Spleen (tissue), 11 donors: ENCODE data around the gene ZSWIM6. TPM values are rescaled to one million over a fixed set of nuclear protein-coding genes. Genes with fewer than 3 reads are reported as not detected.

Experiments
- DNase-seq: peaks from one replicate; pipeline ENCODE4 v3.0.0-alpha.2; 2020
- H3K27ac ChIP-seq, 8 donors: fragments of 200-600 bp; sonication (generic) in 7 of 8; 1 replicate in 4 of 8; 2 replicates in 4 of 8; pipeline versions ENCODE4 v1.5.0 to v1.8.0; 2016 to 2021; ENCODE audit warnings: inconsistent platforms in 4 of 8, mild to moderate bottlenecking in 4 of 8, moderate library complexity in 1 of 8
- H3K27me3 ChIP-seq, 7 donors: fragments of 200-600 bp; sonication (generic) in 6 of 7; replicated peaks in 1 of 7; 1 replicate in 4 of 7; 2 replicates in 3 of 7; pipeline versions ENCODE4 v1.5.0 to v1.8.0; 2016 to 2021; ENCODE audit warnings: inconsistent platforms in 3 of 7, mild to moderate bottlenecking in 1 of 7
- H3K36me3 ChIP-seq, 6 donors: fragments of 200-600 bp; sonication (generic) in 5 of 6; 1 replicate in 4 of 6; 2 replicates in 2 of 6; pipeline versions ENCODE4 v1.5.0 to v1.8.0; 2016 to 2021; ENCODE audit warnings: inconsistent platforms in 2 of 6
- H3K4me1 ChIP-seq, 6 donors: fragments of 200-600 bp; sonication (generic) in 5 of 6; 1 replicate in 3 of 6; 2 replicates in 3 of 6; pipeline versions ENCODE4 v1.5.0 to v1.8.0; 2016 to 2021; ENCODE audit warnings: inconsistent platforms in 3 of 6
- H3K4me3 ChIP-seq, 8 donors: fragments of 200-600 bp; sonication (generic) in 7 of 8; 1 replicate in 4 of 8; 2 replicates in 4 of 8; pipeline versions ENCODE4 v1.5.0 to v1.8.0; 2016 to 2021; ENCODE audit warnings: inconsistent platforms in 4 of 8, mild to moderate bottlenecking in 4 of 8, moderate library complexity in 2 of 8
- H3K9me3 ChIP-seq, 8 donors: fragments of 200-600 bp; sonication (generic) in 7 of 8; 1 replicate in 4 of 8; 2 replicates in 4 of 8; pipeline versions ENCODE4 v1.5.0 to v1.8.0; 2016 to 2021; ENCODE audit warnings: inconsistent platforms in 4 of 8
- POLR2A ChIP-seq, 3 donors: fragments of 450-650 bp; IDR thresholded peaks; one replicate each; pipeline ENCODE4 v1.5.1; 2017; ENCODE audit warnings: antibody characterized with exemption in 3 of 3, mild to moderate bottlenecking in 1 of 3
- POLR2AphosphoS5 ChIP-seq, 3 donors: sonication (generic); formaldehyde crosslinking; IDR thresholded peaks; one replicate each; pipeline ENCODE4 v1.5.1; 2017; ENCODE audit warnings: antibody characterized with exemption in 3 of 3
- WGBS, 5 donors: extraction: QIAGEN DNeasy Blood & Tissue Kit in 3 of 5; methylation state at CpG; one replicate each; pipeline versions ENCODE4 v1.1.5 to v1.1.7; 2013 to 2018; 5-methylcytosine and 5-hydroxymethylcytosine counted together
- intact Hi-C: fragments of 100-400 bp; cut with DNase I; formaldehyde crosslinking; loops from one replicate; pipeline ENCODE4 v1.15.0; 2023; ENCODE audit warnings: low total_unique reads
- polyA plus RNA-seq, 3 donors: library from polyadenylated mRNA; stranded (reverse); fragments of 200-250 nt; gene quantifications; one replicate each; pipeline ENCODE4 v1.2.1, GENCODE V29; 2013
- total RNA-seq, 7 donors: library from RNA; depleted of rRNA in 3 of 7; stranded (reverse); fragments of >200 nt in 3 of 7; fragmentation: NEBNext Ultra II Directional in 4 of 7; extraction: Animal tissue kit (Norgen Biotek cat#: 25700) in 4 of 7; gene quantifications; one replicate each; pipeline versions ENCODE4 v1.1.0 to v1.2.1, GENCODE V29; 2016 to 2021
- TF ChIP-seq, protein P1 (sequence below), 11 experiments: fragments of 200-600 bp in 7 of 11; fragments of 450-650 bp in 4 of 11; sonication (generic) in 4 of 11; IDR thresholded peaks in 8 of 11; conservative IDR thresholded peaks in 3 of 11; 1 replicate in 7 of 11; 2 replicates in 4 of 11; pipeline versions ENCODE4 v1.4.0 to v1.8.0; 2016 to 2021; ENCODE audit warnings: antibody characterized with exemption in 11 of 11, inconsistent platforms in 4 of 11, mild to moderate bottlenecking in 1 of 11
- donor health status: healthy with polysubstance abuse.
- donor health status: DM: no; HTN: no; CAD: no; lungs with moderate emphysema.
- donor health status: DM: no; HTN: no; CAD: no.
- donor health status: Bipolar disorder and iron deficiency.
- donor health status: healthy.
- donor health status: DM: no; HTN: no; CAD: no.
- donor health status: DM: yes; HTN: yes; CAD: no.

ZSWIM6 gene
- total and polyA plus RNA-seq, 10 donors, result 3.1 to 22.9 (median 16.9) TPM

DNA sequence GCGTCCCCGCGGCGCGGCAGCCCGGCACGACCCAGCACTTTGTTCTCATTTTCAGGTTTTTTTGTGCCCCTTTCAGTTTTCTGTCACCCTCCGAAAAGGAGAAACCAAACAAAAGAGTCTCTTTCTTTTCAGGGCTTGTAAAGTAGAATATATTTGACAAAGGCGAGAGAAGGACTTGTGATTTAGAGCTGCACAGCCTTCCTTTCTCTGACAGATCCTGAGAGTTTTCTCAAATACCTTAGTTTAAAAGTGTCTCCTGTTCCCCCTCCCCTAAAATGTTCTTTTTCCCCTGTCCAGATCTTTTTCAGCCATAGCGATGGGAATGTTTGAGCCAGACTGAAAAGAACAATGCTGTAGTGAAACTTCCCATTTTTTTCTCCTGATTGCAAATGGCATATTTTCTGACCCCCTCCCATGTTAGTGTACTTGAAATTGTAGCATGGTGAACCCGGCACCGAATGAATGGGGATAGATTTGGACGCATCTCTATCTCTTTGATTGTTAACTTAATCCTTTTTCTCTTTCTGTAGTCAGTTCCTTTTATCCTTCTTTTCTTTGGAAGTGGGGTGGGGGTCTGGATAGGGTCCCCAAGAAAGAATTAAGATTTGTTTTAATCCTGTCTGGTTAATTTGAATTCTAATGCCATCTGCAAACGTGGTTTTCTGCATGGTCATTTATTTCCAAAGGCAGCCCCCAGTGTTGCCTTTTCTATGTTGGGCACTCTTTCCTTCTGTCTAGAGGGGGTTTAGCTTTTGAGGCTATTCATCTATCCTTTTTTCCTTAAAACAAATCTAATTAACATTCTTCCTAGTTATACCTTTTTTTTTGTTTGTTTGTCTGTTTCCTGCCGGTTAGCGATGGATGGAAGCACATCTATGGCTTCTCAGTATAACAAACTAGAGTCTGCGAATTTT lies 2.2 kb downstream of the ZSWIM6 start:
- H3K9me3 ChIP-seq, result no peaks in the 10 kb centered on the region
- peak overlapping the region; percentile 74 to 99 (median 84) for H3K4me3 ChIP-seq
- H3K4me1 ChIP-seq, result peaks cover 22 to 52% (median 35%) of the 10 kb centered on the region in 6 donors
- no peaks in the 10 kb centered on the region for H3K36me3 ChIP-seq
- no peak for DNase-seq
- H3K27ac ChIP-seq, result peak overlapping the region in 7 of 8 donors; percentile 64 to 98 (median 87)
- intact Hi-C loops, result loop anchor here (10.0 kb wide), 1 partner anchor 169 kb away; the partner anchor contains the start of gene SMIM15
- no peaks in the 10 kb centered on the region for H3K27me3 ChIP-seq
- no peak for TF ChIP-seq POLR2AphosphoS5 (IDR thresholded peaks at IDR 0.05)
- TF ChIP-seq, protein P1, sequence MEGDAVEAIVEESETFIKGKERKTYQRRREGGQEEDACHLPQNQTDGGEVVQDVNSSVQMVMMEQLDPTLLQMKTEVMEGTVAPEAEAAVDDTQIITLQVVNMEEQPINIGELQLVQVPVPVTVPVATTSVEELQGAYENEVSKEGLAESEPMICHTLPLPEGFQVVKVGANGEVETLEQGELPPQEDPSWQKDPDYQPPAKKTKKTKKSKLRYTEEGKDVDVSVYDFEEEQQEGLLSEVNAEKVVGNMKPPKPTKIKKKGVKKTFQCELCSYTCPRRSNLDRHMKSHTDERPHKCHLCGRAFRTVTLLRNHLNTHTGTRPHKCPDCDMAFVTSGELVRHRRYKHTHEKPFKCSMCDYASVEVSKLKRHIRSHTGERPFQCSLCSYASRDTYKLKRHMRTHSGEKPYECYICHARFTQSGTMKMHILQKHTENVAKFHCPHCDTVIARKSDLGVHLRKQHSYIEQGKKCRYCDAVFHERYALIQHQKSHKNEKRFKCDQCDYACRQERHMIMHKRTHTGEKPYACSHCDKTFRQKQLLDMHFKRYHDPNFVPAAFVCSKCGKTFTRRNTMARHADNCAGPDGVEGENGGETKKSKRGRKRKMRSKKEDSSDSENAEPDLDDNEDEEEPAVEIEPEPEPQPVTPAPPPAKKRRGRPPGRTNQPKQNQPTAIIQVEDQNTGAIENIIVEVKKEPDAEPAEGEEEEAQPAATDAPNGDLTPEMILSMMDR (IDR thresholded peaks at IDR 0.05 in 8 of 11, conservative IDR thresholded peaks at IDR 0.05 in 3 of 11), result no peak
- TF ChIP-seq POLR2A (IDR thresholded peaks at IDR 0.05), result no peak
- WGBS, 5 donors, result 23 to 30% (median 26%) methylated on average over 17 of the region's 17 CpGs

DNA sequence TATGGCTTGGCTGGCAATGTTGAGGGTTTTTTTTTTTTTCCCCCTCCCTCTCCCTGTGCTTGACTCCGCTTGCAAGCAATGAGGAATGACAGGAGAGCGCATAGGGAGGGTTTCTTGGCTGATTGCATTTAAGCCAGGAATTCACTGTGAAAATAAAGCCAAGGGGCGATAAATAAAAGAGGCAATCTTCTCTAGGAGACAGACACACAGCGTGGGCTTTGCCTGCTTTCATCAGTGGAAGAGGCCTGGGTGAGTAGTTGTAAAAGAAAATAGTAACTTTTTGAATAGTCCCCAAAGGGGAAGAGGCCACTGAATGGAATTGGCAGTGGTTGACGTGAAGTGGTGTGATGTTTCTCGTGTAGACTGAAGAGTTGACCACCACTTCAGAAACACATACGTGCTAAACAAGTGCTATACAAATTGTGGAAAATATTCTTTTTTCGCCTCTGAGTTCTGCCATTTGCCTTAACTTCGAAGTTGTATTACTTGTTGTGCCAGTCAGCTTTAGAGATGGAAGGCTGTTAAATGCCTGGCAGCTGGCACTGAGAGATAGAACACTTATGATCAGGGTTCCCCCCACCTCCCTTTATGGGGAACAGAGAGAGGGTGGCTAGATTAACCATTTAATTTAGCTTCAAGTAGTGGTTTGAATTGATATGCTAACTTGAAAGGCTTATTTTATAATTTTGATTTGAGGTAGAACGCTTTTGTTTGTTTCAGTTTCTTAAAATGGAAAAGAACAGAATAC lies 3.0 kb downstream of the ZSWIM6 start:
- no peaks in the 10 kb centered on the region for H3K27me3 ChIP-seq
- no peaks in the 10 kb centered on the region for H3K36me3 ChIP-seq
- peaks cover 14 to 52% (median 28%) of the 10 kb centered on the region in 6 donors for H3K4me1 ChIP-seq
- peak overlapping the region in 4 of 8 donors; percentile 84 to 99 (median 97) for H3K4me3 ChIP-seq
- intact Hi-C loops, result loop anchor here (5.0 to 10.0 kb wide), 2 partner anchors 67 to 170 kb away; partner anchors contain the start of gene SMIM15
- H3K9me3 ChIP-seq, result no peaks in the 10 kb centered on the region
- TF ChIP-seq POLR2A (IDR thresholded peaks at IDR 0.05), result no peak
- no peak for TF ChIP-seq POLR2AphosphoS5 (IDR thresholded peaks at IDR 0.05)
- TF ChIP-seq, protein P1 (IDR thresholded peaks at IDR 0.05 in 8 of 11, conservative IDR thresholded peaks at IDR 0.05 in 3 of 11), result no peak
- no peak overlapping the region for H3K27ac ChIP-seq
- DNase-seq, result no peak
- WGBS, 5 donors, result 73 to 79% (median 78%) methylated on average over 10 of the region's 10 CpGs

DNA sequence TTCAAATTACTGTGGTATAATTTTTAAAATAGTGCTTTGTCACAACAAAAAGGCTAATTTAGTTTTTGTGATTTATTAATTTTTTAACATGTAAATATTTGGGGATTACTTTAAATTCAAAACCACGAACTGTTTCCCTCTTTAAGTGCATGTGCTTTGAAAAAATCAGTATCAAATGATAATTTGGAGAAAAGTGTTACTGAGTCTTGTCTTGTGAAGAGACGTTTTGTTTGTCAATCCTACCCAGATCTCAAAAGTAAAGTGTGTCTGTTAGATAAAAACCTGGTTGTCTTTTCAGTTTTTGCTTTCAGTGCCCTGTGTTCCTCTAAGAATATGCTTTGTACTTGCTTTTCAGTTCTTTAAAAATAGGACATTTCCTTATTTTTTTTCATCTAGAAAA lies 7.7 kb downstream of the ZSWIM6 start:
- H3K4me3 ChIP-seq, result no peak overlapping the region
- 73 to 86% (median 78%) methylated on average over 2 of the region's 2 CpGs for WGBS, 5 donors
- TF ChIP-seq POLR2A (IDR thresholded peaks at IDR 0.05) (no peak), POLR2AphosphoS5 (IDR thresholded peaks at IDR 0.05) (no peak)
- TF ChIP-seq, protein P1 (IDR thresholded peaks at IDR 0.05 in 8 of 11, conservative IDR thresholded peaks at IDR 0.05 in 3 of 11), result no peak
- H3K27ac ChIP-seq, result no peak overlapping the region
- intact Hi-C loops, result loop anchor here (5.0 to 10.0 kb wide), 2 partner anchors 63 to 175 kb away; partner anchors contain the start of gene SMIM15
- no peaks in the 10 kb centered on the region for H3K36me3 ChIP-seq
- no peaks in the 10 kb centered on the region for H3K9me3 ChIP-seq
- no peaks in the 10 kb centered on the region for H3K27me3 ChIP-seq
- no peak for DNase-seq
- H3K4me1 ChIP-seq, result peaks cover 9 to 73% (median 37%) of the 10 kb centered on the region in 6 donors
